Measurements from ENCODE around the gene SCARB1. TPM values are rescaled to one million over a fixed set of nuclear protein-coding genes. Genes with fewer than 3 reads are reported as not detected.

Gene SCARB1
- polyA plus RNA-seq, 1 experiment = 10.3 TPM

DNA sequence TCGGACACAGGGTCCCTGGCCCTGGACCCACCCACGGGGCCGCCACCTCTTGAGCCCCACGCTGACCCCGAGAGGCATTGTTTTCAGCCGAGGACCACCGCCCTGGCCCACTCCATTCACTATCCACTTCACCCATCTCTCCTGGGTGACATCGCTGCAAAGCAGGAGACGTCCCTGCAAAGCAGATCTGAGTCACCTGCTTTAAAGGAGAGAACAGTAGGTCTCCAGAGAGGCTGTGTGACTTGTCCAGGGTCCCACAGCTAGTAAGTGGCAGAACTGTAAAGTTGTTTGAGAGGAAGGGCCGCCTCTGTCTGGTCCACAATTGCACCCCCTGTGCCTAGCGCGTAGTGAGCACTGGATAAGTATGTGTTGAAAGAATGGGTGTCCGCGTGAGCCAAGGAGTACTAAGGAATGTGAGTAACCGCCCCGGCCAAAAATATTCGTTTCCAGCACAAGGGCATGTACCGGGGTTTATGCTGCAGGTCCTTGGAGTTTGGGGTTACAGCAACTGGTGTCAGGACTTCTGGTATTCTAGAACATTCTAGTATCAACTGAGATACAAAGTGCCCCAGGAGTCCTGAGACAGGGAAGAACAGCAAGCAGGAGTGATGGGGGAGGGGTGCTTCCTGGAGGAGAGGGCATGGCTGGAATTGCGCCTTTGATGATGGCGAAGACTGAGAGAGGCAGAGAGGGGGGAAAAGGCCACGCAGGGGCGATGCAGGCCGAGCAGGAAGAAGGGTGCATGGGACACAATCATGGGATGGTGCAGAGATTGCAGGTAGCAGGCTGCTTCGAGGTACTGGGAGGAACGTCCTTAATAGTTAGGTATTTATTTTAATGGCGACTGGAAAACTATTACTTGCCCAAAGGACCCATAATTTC, 91.1 kb downstream of the SCARB1 start:
- H3K4me3 ChIP-seq (ENCODE audit: low read depth, low read length) = no peak overlapping the region
- no peak for TF ChIP-seq CTCF (IDR thresholded peaks at IDR 0.05; ENCODE audit: low read depth, low read length)
- no peak overlapping the region for H3K27ac ChIP-seq (ENCODE audit: low read depth, low read length)
- no peaks in the 10 kb centered on the region for H3K9me3 ChIP-seq (ENCODE audit: control insufficient read depth, insufficient read depth, low read length)
- H3K27me3 ChIP-seq (ENCODE audit: control insufficient read depth, insufficient read depth, low read length) = no peaks in the 10 kb centered on the region
- POLR2A ChIA-PET = no interaction called here
- no peak for DNase-seq (ENCODE audit: low read depth, low spot score)
- CTCF ChIA-PET = interaction anchor here (1.0 to 3.7 kb wide), 9 partner anchors 17 to 786 kb away, joined by 3 to 20 read pairs (median 5); no protein-coding TSS in a partner anchor

- ChIA-PET CTCF (interaction anchor here (0.6 to 3.7 kb wide), 22 partner anchors 15 to 785 kb away, joined by 3 to 20 read pairs (median 5); no protein-coding TSS in a partner anchor), POLR2A (interaction anchor here (0.6 kb wide), 2 partner anchors 11 to 400 kb away, joined by 3 to 4 read pairs; no protein-coding TSS in a partner anchor)
- no peak for DNase-seq (ENCODE audit: low read depth, low spot score)
- H3K4me3 ChIP-seq (ENCODE audit: low read depth, low read length) = no peak overlapping the region
- no peak overlapping the region for H3K27ac ChIP-seq (ENCODE audit: low read depth, low read length)
- no peaks in the 10 kb centered on the region for H3K9me3 ChIP-seq (ENCODE audit: control insufficient read depth, insufficient read depth, low read length)
- TF ChIP-seq CTCF (IDR thresholded peaks at IDR 0.05; ENCODE audit: low read depth, low read length) = peak; percentile 96
- no peaks in the 10 kb centered on the region for H3K27me3 ChIP-seq (ENCODE audit: control insufficient read depth, insufficient read depth, low read length)
Observed at GRCh38 chr12:124771462-124772288, 92.0 kb downstream of the SCARB1 start.

DNA sequence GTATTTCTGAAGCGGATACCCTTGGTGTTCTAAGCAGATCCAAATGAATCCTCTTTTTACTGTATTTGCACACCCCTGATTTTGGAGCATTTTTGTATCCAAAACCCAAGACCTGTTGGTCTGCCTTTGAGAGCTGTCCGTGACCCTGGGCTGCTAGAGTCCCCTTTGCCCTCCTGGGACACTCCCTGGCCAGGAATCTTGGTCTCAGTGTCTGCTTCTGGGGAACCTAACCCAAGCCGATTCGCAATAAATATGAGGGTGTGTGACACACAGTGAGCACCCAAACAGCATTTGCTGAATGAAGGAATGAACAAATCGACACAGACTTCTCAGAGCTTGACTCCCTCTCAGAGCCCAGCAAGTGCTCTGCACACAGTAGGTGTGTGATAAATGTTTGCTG, 92.9 kb downstream of the SCARB1 start:
- no peaks in the 10 kb centered on the region for H3K27me3 ChIP-seq (ENCODE audit: control insufficient read depth, insufficient read depth, low read length)
- H3K9me3 ChIP-seq (ENCODE audit: control insufficient read depth, insufficient read depth, low read length) = no peaks in the 10 kb centered on the region
- CTCF ChIA-PET = interaction anchor here (1.1 to 3.7 kb wide), 15 partner anchors 77 to 739 kb away, joined by 3 to 20 read pairs (median 5); no protein-coding TSS in a partner anchor
- DNase-seq (ENCODE audit: low read depth, low spot score) = no peak
- H3K4me3 ChIP-seq (ENCODE audit: low read depth, low read length) = no peak overlapping the region
- no peak for TF ChIP-seq CTCF (IDR thresholded peaks at IDR 0.05; ENCODE audit: low read depth, low read length)
- POLR2A ChIA-PET = no interaction called here
- no peak overlapping the region for H3K27ac ChIP-seq (ENCODE audit: low read depth, low read length)

DNA sequence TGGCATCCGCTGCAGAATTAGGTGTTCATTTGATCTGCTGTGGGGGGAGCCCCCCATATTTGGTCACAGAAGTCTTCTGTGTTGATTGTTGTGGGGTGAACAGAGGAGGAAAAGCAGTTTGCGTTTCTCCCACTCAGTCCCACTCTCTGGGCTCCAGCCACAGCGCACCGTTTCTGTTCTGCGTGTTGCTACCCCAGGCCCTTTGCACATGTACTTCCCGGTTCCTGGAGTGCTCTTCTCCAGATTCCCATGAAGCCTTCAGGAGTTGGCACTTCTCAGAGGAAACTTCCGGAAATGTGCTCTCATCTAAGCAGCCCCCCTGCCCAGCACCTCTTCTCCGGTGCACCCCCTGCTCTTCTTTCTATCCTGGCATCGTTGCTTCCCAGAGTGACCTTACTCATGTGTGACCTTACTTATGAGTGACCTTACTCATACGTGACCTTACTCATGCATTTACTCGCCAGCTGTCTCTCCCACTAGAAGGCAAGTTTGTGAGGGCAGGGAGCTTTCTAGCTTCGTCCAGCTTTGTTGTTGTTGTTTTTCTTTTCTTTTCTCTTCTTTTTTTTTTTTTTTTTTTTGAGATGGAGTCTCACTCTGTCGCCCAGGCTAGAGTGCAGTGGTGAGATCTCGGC, 93.7 kb downstream of the SCARB1 start:
- no peak for DNase-seq (ENCODE audit: low read depth, low spot score)
- H3K4me3 ChIP-seq (ENCODE audit: low read depth, low read length) = no peak overlapping the region
- no peak for TF ChIP-seq CTCF (IDR thresholded peaks at IDR 0.05; ENCODE audit: low read depth, low read length)
- peak overlapping the region; percentile 47 for H3K27ac ChIP-seq (ENCODE audit: low read depth, low read length)
- no peaks in the 10 kb centered on the region for H3K27me3 ChIP-seq (ENCODE audit: control insufficient read depth, insufficient read depth, low read length)
- CTCF ChIA-PET = interaction anchor here (0.5 to 3.7 kb wide), 13 partner anchors 15 to 738 kb away, joined by 3 to 20 read pairs (median 4); no protein-coding TSS in a partner anchor
- POLR2A ChIA-PET = no interaction called here
- H3K9me3 ChIP-seq (ENCODE audit: control insufficient read depth, insufficient read depth, low read length) = no peaks in the 10 kb centered on the region

Measured in AG04450 (cell line).